Parathyroid adenoma (tissue), 2 donors: ENCODE data around the gene PI3.

Experiments used
- H2AFZ ChIP-seq: fragments of 300-600 bp; sonication (generic); one replicate; pipeline ENCODE4 v1.7.0; 2017; ENCODE audit warnings: antibody characterized with exemption, mild to moderate bottlenecking
- H3K27ac ChIP-seq: fragments of 300-600 bp; sonication (generic); one replicate; pipeline ENCODE4 v1.7.0; 2017
- H3K27me3 ChIP-seq: fragments of 300-600 bp; sonication (generic); one replicate; pipeline ENCODE4 v1.7.0; 2017; ENCODE audit warnings: low read length; ENCODE audit not compliant: control insufficient read depth, insufficient read depth
- H3K36me3 ChIP-seq: fragments of 300-600 bp; sonication (generic); one replicate; pipeline ENCODE4 v1.7.0; 2017; ENCODE audit warnings: low read length; ENCODE audit not compliant: control insufficient read depth, insufficient read depth
- H3K4me1 ChIP-seq: fragments of 300-600 bp; sonication (generic); one replicate; pipeline ENCODE4 v1.7.0; 2017; ENCODE audit warnings: control low read depth
- H3K4me2 ChIP-seq: fragments of 300-600 bp; sonication (generic); one replicate; pipeline ENCODE4 v1.7.0; 2017; ENCODE audit warnings: low read length
- H3K4me3 ChIP-seq: fragments of 300-600 bp; sonication (generic); one replicate; pipeline ENCODE4 v1.7.0; 2017; ENCODE audit warnings: low read depth, low read length
- H3K79me2 ChIP-seq: fragments of 300-600 bp; sonication (generic); one replicate; pipeline ENCODE4 v1.7.0; 2017; ENCODE audit warnings: control low read depth
- H3K9ac ChIP-seq: fragments of 300-600 bp; sonication (generic); one replicate; pipeline ENCODE4 v1.7.0; 2017; ENCODE audit warnings: mild to moderate bottlenecking
- H3K9me3 ChIP-seq: fragments of 300-600 bp; sonication (generic); one replicate; pipeline ENCODE4 v1.7.0; 2017; ENCODE audit warnings: low read length; ENCODE audit not compliant: control insufficient read depth
- TF ChIP-seq, protein P1 (sequence below): fragments of 300-600 bp; sonication (generic); IDR thresholded peaks from one replicate; pipeline ENCODE4 v1.7.0; 2017; ENCODE audit warnings: antibody characterized with exemption, mild to moderate bottlenecking
- donor health status: primary hyperparathyroidism.

PI3 gene

DNA sequence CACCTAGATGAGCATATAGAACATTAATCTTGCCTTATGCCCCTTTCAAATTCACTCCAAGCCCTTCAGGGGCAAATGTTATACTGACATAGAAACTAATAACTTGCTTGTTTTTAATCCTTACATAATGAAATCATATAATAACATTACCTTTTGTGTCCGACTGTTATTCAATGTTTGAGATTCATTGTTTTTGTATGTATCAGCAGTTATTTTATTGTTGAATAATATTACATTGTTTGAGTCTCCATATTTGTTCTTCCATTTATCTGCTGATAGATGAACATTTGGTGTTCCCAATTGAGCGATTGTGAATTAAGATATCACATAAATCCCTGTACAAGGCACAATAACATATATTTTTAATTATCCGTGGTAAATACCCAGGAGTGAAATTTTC lies 38.1 kb downstream of the PI3 start:
- Histone ChIP-seq H3K9me3 (no peaks in the 10 kb centered on the region), H3K4me2 (no peak overlapping the region), H2AFZ (no peak overlapping the region), H3K4me1 (no peaks in the 10 kb centered on the region), H3K36me3 (no peaks in the 10 kb centered on the region), H3K9ac (no peak overlapping the region), H3K4me3 (no peak overlapping the region), H3K27ac (no peak overlapping the region), H3K79me2 (no peaks in the 10 kb centered on the region), H3K27me3 (no peaks in the 10 kb centered on the region)
- TF ChIP-seq, protein P1, sequence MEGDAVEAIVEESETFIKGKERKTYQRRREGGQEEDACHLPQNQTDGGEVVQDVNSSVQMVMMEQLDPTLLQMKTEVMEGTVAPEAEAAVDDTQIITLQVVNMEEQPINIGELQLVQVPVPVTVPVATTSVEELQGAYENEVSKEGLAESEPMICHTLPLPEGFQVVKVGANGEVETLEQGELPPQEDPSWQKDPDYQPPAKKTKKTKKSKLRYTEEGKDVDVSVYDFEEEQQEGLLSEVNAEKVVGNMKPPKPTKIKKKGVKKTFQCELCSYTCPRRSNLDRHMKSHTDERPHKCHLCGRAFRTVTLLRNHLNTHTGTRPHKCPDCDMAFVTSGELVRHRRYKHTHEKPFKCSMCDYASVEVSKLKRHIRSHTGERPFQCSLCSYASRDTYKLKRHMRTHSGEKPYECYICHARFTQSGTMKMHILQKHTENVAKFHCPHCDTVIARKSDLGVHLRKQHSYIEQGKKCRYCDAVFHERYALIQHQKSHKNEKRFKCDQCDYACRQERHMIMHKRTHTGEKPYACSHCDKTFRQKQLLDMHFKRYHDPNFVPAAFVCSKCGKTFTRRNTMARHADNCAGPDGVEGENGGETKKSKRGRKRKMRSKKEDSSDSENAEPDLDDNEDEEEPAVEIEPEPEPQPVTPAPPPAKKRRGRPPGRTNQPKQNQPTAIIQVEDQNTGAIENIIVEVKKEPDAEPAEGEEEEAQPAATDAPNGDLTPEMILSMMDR = no peak

DNA sequence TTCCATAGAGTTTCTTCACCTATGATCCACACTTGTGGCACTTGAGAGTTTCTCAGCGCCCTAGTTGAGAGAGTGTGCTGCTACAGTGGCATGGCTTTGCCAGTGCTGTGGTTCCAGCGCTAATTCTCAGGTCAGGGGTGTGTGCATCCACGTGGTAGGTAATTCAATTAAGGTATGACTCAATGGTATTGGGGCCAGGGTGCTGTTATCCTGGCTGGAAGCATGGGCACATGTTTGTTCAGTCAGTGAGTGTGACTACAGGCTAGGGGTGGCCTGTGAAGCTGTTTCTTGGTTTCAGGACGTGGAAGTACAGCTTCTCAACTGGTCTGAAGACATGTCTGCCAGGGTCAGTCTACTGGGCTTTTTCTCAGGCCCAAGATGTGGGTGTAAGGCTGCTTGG lies 43.4 kb downstream of the PI3 start:
- Histone ChIP-seq H2AFZ (no peak overlapping the region), H3K9me3 (no peaks in the 10 kb centered on the region), H3K9ac (no peak overlapping the region), H3K4me2 (no peak overlapping the region), H3K27ac (no peak overlapping the region), H3K4me3 (no peak overlapping the region), H3K79me2 (no peaks in the 10 kb centered on the region), H3K27me3 (no peaks in the 10 kb centered on the region), H3K4me1 (no peaks in the 10 kb centered on the region), H3K36me3 (no peaks in the 10 kb centered on the region)
- TF ChIP-seq, protein P1 = no peak

DNA sequence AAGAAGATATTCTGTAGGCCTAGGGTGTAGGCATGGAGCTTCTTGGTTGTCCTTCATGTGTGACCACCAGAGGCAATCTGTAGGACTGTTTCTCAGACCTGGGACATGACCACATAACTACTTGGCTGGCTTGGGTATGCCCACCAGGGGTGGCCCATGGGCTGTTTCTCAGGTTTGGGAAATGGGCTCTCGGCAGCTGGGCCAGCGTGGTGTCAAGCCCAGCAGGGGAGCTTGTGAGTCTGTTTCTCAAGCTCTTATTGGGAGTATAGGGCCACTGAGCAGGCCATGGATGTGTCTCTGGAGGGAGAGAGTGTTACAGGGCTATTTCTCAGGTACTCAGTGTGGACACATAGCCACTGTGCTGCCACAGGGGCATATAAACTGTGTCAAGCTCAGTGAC lies 43.9 kb downstream of the PI3 start:
- H3K79me2 ChIP-seq = no peaks in the 10 kb centered on the region
- H3K9ac ChIP-seq = no peak overlapping the region
- H3K27ac ChIP-seq = no peak overlapping the region
- H3K36me3 ChIP-seq = no peaks in the 10 kb centered on the region
- H3K4me3 ChIP-seq = no peak overlapping the region
- no peak overlapping the region for H3K4me2 ChIP-seq
- H3K4me1 ChIP-seq = no peaks in the 10 kb centered on the region
- H2AFZ ChIP-seq = no peak overlapping the region
- H3K9me3 ChIP-seq = no peaks in the 10 kb centered on the region
- H3K27me3 ChIP-seq = no peaks in the 10 kb centered on the region
- TF ChIP-seq, protein P1 = no peak

DNA sequence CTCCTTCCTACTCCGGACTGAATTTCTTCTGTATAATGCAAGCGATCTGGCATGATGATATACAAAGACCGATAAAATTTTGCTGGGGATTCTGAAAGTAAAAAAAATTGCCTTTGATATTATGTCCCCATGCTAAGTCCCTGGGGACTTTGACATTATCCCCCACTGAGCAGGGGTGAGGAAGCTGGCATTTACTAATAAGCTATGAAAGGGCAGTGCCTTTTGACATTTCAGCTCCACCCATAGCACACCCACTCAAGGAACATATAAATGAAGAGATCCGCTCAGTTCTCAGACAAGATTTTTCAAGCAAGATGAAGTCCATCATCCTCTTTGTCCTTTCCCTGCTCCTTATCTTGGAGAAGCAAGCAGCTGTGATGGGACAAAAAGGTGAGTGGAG lies 46.4 kb downstream of the PI3 start, which contains the start of gene SEMG2:
SEMG2 (plus strand) TSS at position 298 of the 400 bp plus-strand sequence; CDS start at position 315, 17 bp downstream.
- Histone ChIP-seq H3K79me2 (no peaks in the 10 kb centered on the region), H3K9me3 (no peaks in the 10 kb centered on the region), H3K27me3 (no peaks in the 10 kb centered on the region), H3K27ac (no peak within 1 kb of the TSS), H3K9ac (no peak within 1 kb of the TSS), H3K4me3 (no peak within 1 kb of the TSS), H3K4me1 (no peaks in the 10 kb centered on the region), H2AFZ (no peak within 1 kb of the TSS), H3K36me3 (no peaks in the 10 kb centered on the region), H3K4me2 (no peak within 1 kb of the TSS)
- TF ChIP-seq, protein P1 = no peak

DNA sequence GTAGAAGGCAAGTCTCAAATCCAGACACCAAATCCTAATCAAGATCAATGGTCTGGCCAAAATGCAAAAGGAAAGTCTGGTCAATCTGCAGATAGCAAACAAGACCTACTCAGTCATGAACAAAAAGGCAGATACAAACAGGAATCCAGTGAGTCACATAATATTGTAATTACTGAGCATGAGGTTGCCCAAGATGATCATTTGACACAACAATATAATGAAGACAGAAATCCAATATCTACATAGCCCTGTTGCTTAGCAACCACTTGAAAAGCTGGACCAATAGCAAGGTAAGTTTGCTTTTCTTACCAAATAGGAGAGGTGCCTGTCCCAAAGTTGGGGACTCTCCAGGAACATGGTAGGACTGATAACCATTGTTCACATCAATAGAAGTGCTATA lies 48.4 kb downstream of the PI3 start:
- Histone ChIP-seq H3K27me3 (no peaks in the 10 kb centered on the region), H3K9ac (no peak overlapping the region), H3K27ac (no peak overlapping the region), H3K4me1 (no peaks in the 10 kb centered on the region), H3K9me3 (no peaks in the 10 kb centered on the region), H3K36me3 (no peaks in the 10 kb centered on the region), H3K4me3 (no peak overlapping the region), H3K4me2 (no peak overlapping the region), H3K79me2 (no peaks in the 10 kb centered on the region), H2AFZ (no peak overlapping the region)
- TF ChIP-seq, protein P1 = no peak
